ENCODE results near the gene DDIT3.
"Not testable (repeated sequence)": the region's sequence is repeated elsewhere in the genome, so short reads cannot be mapped to it uniquely, and the experiment has no call there.

DNA sequence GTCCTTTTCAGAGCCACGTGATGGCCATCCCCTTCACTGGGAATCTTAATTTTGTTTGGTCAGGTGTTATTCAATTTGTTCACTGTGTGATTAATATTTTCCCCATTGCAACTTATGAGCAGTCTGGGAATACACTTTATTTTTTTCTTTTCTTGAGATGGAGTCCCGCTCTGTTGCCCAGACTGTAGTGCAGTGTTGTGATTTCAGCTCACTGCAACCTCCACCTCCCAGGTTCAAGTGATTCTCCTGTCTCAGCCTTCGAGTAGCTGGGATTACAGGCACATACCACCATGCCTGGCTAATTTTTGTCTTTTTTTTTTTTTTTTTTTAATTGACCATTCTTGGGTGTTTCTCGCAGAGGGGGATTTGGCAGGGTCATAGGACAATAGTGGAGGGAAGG, 13.8 kb downstream of the DDIT3 start:
- not testable (repeated sequence) for TF ChIP-seq CTCF (IDR thresholded peaks at IDR 0.05; ENCODE audit: low read depth, low read length); POLR2A (IDR thresholded peaks at IDR 0.05; ENCODE audit: extremely low read depth, insufficient read length); MYC (IDR thresholded peaks at IDR 0.05; ENCODE audit: low read depth, low read length); MAX (IDR thresholded peaks at IDR 0.05; ENCODE audit: low read depth, low read length)

Data from NB4 (cell line).